Neutrophil (primary cell): Measurements from ENCODE around the gene DBX1.
"Not testable (repeated sequence)": the region's sequence is repeated elsewhere in the genome, so short reads cannot be mapped to it uniquely, and the experiment has no call there.

Experiments
- H3K27ac ChIP-seq: fragments of 200-600 bp; sonication (generic); 2 replicates; pipeline ENCODE4 v1.5.1; 2016; ENCODE audit warnings: mild to moderate bottlenecking, moderate library complexity
- H3K27me3 ChIP-seq: fragments of 200-600 bp; sonication (generic); 2 replicates; pipeline ENCODE4 v1.6.0; 2016; ENCODE audit warnings: mild to moderate bottlenecking
- H3K36me3 ChIP-seq: fragments of 200-600 bp; sonication (generic); 2 replicates; pipeline ENCODE4 v1.5.1; 2017
- H3K4me1 ChIP-seq, 2 experiments: fragments of 200-600 bp in 1 of 2; sonication (generic) in 1 of 2; 1 replicate in 1 of 2; 2 replicates in 1 of 2; pipeline versions ENCODE4 v1.5.1 to v1.6.1; 2013 to 2016; ENCODE audit warnings: low read depth in 1 of 2, low read length in 1 of 2, mild to moderate bottlenecking in 1 of 2, moderate library complexity in 1 of 2; ENCODE audit not compliant: control insufficient read depth in 1 of 2, insufficient read depth in 1 of 2
- H3K4me3 ChIP-seq, 2 experiments: fragments of 200-600 bp in 1 of 2; sonication (generic) in 1 of 2; 1 replicate in 1 of 2; 2 replicates in 1 of 2; pipeline ENCODE4 v1.5.1; 2013 to 2016; ENCODE audit warnings: low read depth in 1 of 2, low read length in 1 of 2, mild to moderate bottlenecking in 1 of 2, moderate library complexity in 1 of 2
- H3K9me3 ChIP-seq: fragments of 200-600 bp; sonication (generic); 2 replicates; pipeline ENCODE4 v1.5.1; 2016
- TF ChIP-seq, protein P1 (sequence below): fragments of 200-600 bp; sonication (generic); IDR thresholded peaks from 2 replicates; pipeline ENCODE4 v1.5.1; 2016; ENCODE audit warnings: antibody characterized with exemption

DBX1 gene

DNA sequence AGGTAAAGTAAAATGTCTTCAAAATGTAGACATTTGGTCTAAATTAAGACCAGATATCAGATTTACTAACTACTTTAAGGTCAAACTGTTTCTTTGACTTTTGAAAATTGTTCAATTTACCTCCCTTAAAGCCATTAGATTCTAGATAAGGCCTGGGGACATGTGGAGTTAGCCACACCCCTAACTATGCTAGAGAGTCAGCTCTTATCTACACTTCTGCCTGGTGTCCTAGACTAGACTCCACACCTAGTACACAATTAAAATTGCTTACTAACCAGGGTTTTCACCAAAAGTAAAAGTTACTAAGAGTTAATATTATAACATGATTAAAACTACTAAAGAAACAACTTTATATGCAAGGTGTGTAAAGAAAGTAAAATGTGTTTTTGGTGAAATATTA is 43.6 kb upstream of the DBX1 start:
- Histone ChIP-seq H3K4me1 (no peaks in the 10 kb centered on the region), H3K4me3 (no peak overlapping the region), H3K27me3 (peaks cover 97% of the 10 kb centered on the region), H3K27ac (no peak overlapping the region), H3K9me3 (no peaks in the 10 kb centered on the region), H3K36me3 (no peaks in the 10 kb centered on the region)
- TF ChIP-seq, protein P1, sequence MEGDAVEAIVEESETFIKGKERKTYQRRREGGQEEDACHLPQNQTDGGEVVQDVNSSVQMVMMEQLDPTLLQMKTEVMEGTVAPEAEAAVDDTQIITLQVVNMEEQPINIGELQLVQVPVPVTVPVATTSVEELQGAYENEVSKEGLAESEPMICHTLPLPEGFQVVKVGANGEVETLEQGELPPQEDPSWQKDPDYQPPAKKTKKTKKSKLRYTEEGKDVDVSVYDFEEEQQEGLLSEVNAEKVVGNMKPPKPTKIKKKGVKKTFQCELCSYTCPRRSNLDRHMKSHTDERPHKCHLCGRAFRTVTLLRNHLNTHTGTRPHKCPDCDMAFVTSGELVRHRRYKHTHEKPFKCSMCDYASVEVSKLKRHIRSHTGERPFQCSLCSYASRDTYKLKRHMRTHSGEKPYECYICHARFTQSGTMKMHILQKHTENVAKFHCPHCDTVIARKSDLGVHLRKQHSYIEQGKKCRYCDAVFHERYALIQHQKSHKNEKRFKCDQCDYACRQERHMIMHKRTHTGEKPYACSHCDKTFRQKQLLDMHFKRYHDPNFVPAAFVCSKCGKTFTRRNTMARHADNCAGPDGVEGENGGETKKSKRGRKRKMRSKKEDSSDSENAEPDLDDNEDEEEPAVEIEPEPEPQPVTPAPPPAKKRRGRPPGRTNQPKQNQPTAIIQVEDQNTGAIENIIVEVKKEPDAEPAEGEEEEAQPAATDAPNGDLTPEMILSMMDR: no peak

- TF ChIP-seq, protein P1: no peak
- Histone ChIP-seq H3K9me3 (no peaks in the 10 kb centered on the region), H3K27ac (no peak overlapping the region), H3K27me3 (peaks cover 90% of the 10 kb centered on the region), H3K4me3 (no peak overlapping the region), H3K4me1 (no peaks in the 10 kb centered on the region), H3K36me3 (no peaks in the 10 kb centered on the region)
These were observed 41.0 kb upstream of the DBX1 start for GRCh38 chr11:20201231-20201630.

GRCh38 chr11:20200331-20200955 is 40.2 kb upstream of the DBX1 start:
- not testable (repeated sequence) for H3K27ac ChIP-seq, H3K36me3 ChIP-seq, H3K9me3 ChIP-seq, H3K4me3 ChIP-seq, H3K4me1 ChIP-seq
- peaks cover 82% of the 10 kb centered on the region for H3K27me3 ChIP-seq

GRCh38 chr11:20197881-20198280 is 37.6 kb upstream of the DBX1 start:
- Histone ChIP-seq H3K4me1 (no peaks in the 10 kb centered on the region), H3K27me3 (peaks cover 67% of the 10 kb centered on the region), H3K36me3 (no peaks in the 10 kb centered on the region), H3K9me3 (no peaks in the 10 kb centered on the region), H3K4me3 (no peak overlapping the region), H3K27ac (no peak overlapping the region)
- TF ChIP-seq, protein P1: no peak

DNA sequence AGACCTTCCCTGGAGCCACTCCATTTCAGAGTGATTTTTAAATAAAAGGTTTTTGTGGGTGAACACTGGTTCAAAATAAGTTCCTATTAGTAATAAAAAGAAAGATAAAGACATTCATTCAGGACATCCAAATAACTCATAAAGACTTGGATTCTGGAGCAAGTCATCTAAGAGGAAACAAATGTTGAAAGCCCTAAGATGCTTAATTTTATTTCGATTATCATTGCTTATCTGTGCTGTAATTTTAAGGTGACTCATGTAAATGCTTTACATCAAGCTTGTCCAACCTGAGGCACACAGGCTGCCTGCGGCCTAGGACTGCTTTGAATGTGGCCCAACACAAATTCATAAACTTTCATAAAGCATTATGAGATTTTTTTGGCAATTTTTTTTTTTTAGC is 34.2 kb upstream of the DBX1 start:
- Histone ChIP-seq H3K27ac (no peak overlapping the region), H3K36me3 (no peaks in the 10 kb centered on the region), H3K4me3 (no peak overlapping the region), H3K9me3 (no peaks in the 10 kb centered on the region), H3K27me3 (peaks cover 41% of the 10 kb centered on the region), H3K4me1 (no peaks in the 10 kb centered on the region)
- TF ChIP-seq, protein P1: no peak

- Histone ChIP-seq H3K36me3 (no peaks in the 10 kb centered on the region), H3K27me3 (peaks cover 38% of the 10 kb centered on the region)
- TF ChIP-seq, protein P1: no peak
These were observed 33.0 kb upstream of the DBX1 start for GRCh38 chr11:20193307-20193706.

More at GRCh38 chr11:20193307-20193706, 33.0 kb upstream of the DBX1 start:
- Histone ChIP-seq H3K27ac (no peak overlapping the region), H3K4me3 (no peak overlapping the region), H3K4me1 (no peaks in the 10 kb centered on the region), H3K9me3 (no peaks in the 10 kb centered on the region)
